OCI-LY3 (cell line): Measurements from ENCODE around the gene ASCL5.

Experiments
- H2AFZ ChIP-seq: fragments of 200-600, 300-600 bp; shearing (Covaris generic); 2 replicates; pipeline ENCODE4 v1.6.0; 2014; ENCODE audit warnings: antibody characterized with exemption, low read depth, low read length
- H3K27ac ChIP-seq: fragments of 200-600, 300-600 bp; sonication (generic); 2 replicates; pipeline ENCODE4 v1.5.1; 2014; ENCODE audit warnings: mild to moderate bottlenecking, low read length, moderate library complexity, mixed read lengths
- H3K27me3 ChIP-seq: fragments of 200-600, 300-600 bp; sonication (generic); 2 replicates; pipeline ENCODE4 v1.6.1; 2014; ENCODE audit warnings: low read depth, low read length, mixed read lengths
- H3K36me3 ChIP-seq: fragments of 200-600, 300-600 bp; sonication (generic); replicated peaks from 2 replicates; pipeline ENCODE3; 2014; ENCODE audit warnings: low read depth, low read length, mixed read lengths
- H3K4me1 ChIP-seq: fragments of 300-600, 200-600 bp; sonication (generic); 2 replicates; pipeline ENCODE4 v1.6.1; 2014; ENCODE audit warnings: low read length, mixed read lengths
- H3K4me2 ChIP-seq: fragments of 200-600, 300-600 bp; sonication (generic); 2 replicates; pipeline ENCODE4 v1.6.1; 2014; ENCODE audit warnings: low read length, mixed read lengths
- H3K4me3 ChIP-seq: fragments of 300-600, 200-600 bp; sonication (generic); 2 replicates; pipeline ENCODE4 v1.5.1; 2014; ENCODE audit warnings: antibody characterized with exemption, mild to moderate bottlenecking, low read length, moderate library complexity
- H3K79me2 ChIP-seq: fragments of 300-600, 200-600 bp; shearing (Covaris generic); 2 replicates; pipeline ENCODE4 v1.6.1; 2014; ENCODE audit warnings: mild to moderate bottlenecking, low read length, mixed read lengths
- H3K9ac ChIP-seq: fragments of 300-600, 200-600 bp; shearing (Covaris generic); 2 replicates; pipeline ENCODE4 v1.6.0; 2014; ENCODE audit warnings: mild to moderate bottlenecking, low read length, moderate library complexity
- H3K9me3 ChIP-seq: fragments of 200-600, 300-600 bp; shearing (Covaris generic); 2 replicates; pipeline ENCODE4 v1.6.1; 2014; ENCODE audit warnings: low read length, mixed read lengths; ENCODE audit not compliant: insufficient read depth
- H4K20me1 ChIP-seq: fragments of 200-600, 300-600 bp; sonication (generic); 2 replicates; pipeline ENCODE4 v1.6.1; 2016; ENCODE audit warnings: low read length, mixed read lengths; ENCODE audit not compliant: insufficient read depth
- EZH2phosphoT487 ChIP-seq: fragments of 200-600 bp; shearing (Covaris generic); IDR thresholded peaks from 2 replicates; pipeline ENCODE4 v1.6.1; 2018; ENCODE audit warnings: antibody characterized with exemption, mixed run types, low read depth
- TF ChIP-seq, protein P1 (sequence below): fragments of 200-600, 300-600 bp; sonication (generic); IDR thresholded peaks from 2 replicates; pipeline ENCODE4 v1.5.1; 2014; ENCODE audit warnings: antibody characterized with exemption, low read length, low read depth

ASCL5 gene

DNA sequence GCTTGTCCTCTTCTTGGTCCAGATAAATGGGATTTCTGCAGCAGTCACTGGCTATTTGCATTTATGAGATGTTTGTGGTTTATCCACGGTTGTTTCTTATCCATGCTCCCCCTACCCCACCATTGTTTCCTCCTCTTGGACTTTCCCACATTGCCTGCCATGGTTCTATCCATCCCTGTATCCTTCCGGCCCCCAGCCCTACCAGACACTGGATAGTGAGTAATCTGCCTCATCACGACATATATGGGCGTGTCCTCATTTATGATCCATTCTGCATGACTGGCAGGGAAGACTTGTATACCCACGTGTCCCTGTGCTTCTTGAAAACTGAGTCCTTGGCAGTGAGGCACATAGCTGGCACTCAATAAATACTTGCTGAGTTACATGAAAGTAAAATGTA, 54.8 kb downstream of the ASCL5 start:
- no peak overlapping the region for H2AFZ ChIP-seq
- H3K36me3 ChIP-seq: no peaks in the 10 kb centered on the region
- H4K20me1 ChIP-seq: no peaks in the 10 kb centered on the region
- H3K9ac ChIP-seq: no peak overlapping the region
- TF ChIP-seq, protein P1, sequence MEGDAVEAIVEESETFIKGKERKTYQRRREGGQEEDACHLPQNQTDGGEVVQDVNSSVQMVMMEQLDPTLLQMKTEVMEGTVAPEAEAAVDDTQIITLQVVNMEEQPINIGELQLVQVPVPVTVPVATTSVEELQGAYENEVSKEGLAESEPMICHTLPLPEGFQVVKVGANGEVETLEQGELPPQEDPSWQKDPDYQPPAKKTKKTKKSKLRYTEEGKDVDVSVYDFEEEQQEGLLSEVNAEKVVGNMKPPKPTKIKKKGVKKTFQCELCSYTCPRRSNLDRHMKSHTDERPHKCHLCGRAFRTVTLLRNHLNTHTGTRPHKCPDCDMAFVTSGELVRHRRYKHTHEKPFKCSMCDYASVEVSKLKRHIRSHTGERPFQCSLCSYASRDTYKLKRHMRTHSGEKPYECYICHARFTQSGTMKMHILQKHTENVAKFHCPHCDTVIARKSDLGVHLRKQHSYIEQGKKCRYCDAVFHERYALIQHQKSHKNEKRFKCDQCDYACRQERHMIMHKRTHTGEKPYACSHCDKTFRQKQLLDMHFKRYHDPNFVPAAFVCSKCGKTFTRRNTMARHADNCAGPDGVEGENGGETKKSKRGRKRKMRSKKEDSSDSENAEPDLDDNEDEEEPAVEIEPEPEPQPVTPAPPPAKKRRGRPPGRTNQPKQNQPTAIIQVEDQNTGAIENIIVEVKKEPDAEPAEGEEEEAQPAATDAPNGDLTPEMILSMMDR: no peak
- no peak for TF ChIP-seq EZH2phosphoT487
- H3K27ac ChIP-seq: no peak overlapping the region
- H3K79me2 ChIP-seq: no peaks in the 10 kb centered on the region
- no peaks in the 10 kb centered on the region for H3K9me3 ChIP-seq
- no peak overlapping the region for H3K4me3 ChIP-seq
- H3K27me3 ChIP-seq: peaks cover 39% of the 10 kb centered on the region
- H3K4me1 ChIP-seq: peaks cover 9% of the 10 kb centered on the region
- no peak overlapping the region for H3K4me2 ChIP-seq

DNA sequence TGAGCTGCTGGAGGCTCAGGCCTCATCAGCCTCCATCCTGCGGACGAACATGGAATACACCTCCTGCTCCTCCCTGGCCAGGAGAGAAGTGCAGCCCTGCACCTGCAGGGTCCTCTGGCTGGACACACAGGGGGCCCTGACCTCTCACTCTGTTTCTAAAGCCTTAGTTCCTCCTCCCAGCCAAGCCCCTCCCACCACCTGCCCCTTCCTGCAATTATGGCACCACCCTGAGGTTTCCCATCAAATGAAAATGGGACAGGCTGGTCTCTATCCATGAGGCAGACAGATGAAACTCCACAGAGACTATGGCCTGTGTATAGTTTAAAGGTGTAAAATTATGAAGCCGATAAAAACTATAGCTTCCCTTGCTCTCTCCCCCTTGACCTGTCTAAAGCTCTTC, 57.3 kb downstream of the ASCL5 start:
- Histone ChIP-seq H3K9ac (no peak overlapping the region), H3K4me3 (no peak overlapping the region), H3K9me3 (no peaks in the 10 kb centered on the region), H3K4me1 (peaks cover 11% of the 10 kb centered on the region), H4K20me1 (no peaks in the 10 kb centered on the region), H3K36me3 (no peaks in the 10 kb centered on the region), H3K79me2 (no peaks in the 10 kb centered on the region), H2AFZ (no peak overlapping the region), H3K4me2 (no peak overlapping the region), H3K27ac (no peak overlapping the region), H3K27me3 (peaks cover 51% of the 10 kb centered on the region)
- TF ChIP-seq, protein P1: no peak
- TF ChIP-seq EZH2phosphoT487: no peak

DNA sequence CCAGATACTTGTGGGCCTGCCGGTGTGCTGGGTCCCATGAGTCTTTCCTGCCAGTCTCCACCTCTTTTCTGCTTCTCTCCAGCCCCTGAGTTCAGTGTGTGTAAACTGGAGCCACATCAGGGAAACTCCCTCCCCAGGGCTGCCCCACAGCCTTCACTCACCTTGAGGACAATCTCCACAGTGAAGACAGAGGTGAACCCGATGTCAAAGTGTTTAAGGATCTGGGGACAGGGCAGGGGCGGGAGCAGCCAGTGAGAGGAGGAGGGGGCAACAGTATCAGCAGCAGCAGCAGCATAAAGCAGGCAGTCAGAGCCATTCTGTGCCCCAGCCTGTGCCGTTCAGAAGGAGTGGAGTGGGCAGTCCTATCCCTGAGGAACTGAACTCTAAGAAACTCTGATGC, 58.0 kb downstream of the ASCL5 start:
- no peak for TF ChIP-seq EZH2phosphoT487
- TF ChIP-seq, protein P1: no peak
- peaks cover 53% of the 10 kb centered on the region for H3K27me3 ChIP-seq
- H3K36me3 ChIP-seq: no peaks in the 10 kb centered on the region
- no peak overlapping the region for H3K4me3 ChIP-seq
- no peaks in the 10 kb centered on the region for H3K9me3 ChIP-seq
- H3K4me2 ChIP-seq: no peak overlapping the region
- H2AFZ ChIP-seq: no peak overlapping the region
- H3K27ac ChIP-seq: no peak overlapping the region
- H3K4me1 ChIP-seq: peaks cover 11% of the 10 kb centered on the region
- H4K20me1 ChIP-seq: no peaks in the 10 kb centered on the region
- H3K9ac ChIP-seq: no peak overlapping the region
- H3K79me2 ChIP-seq: no peaks in the 10 kb centered on the region

DNA sequence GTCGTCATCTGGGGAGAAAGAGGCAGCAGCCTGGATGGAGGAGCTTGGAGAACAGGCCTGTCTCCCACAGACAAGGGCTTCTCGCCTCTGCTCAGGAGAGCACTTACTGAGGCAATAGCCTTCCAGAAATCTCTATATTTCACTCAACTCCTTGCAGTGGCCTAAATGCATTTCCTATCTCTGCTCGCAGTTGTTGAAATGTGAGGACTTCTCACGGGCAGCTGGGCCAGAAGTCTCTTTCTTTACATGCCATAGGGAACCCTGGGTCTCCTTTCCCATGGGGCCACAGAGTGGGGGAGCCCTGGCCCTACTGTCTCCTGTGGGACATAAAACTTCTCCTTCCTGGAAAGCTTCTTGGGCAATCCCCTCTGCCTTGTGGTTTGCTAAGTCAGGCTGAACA, 60.0 kb downstream of the ASCL5 start:
- Histone ChIP-seq H3K9ac (no peak overlapping the region), H2AFZ (no peak overlapping the region), H3K79me2 (no peaks in the 10 kb centered on the region), H3K27me3 (peaks cover 51% of the 10 kb centered on the region), H3K4me3 (no peak overlapping the region), H3K9me3 (no peaks in the 10 kb centered on the region), H3K4me1 (peaks cover 11% of the 10 kb centered on the region), H3K27ac (no peak overlapping the region), H3K36me3 (no peaks in the 10 kb centered on the region), H3K4me2 (no peak overlapping the region), H4K20me1 (no peaks in the 10 kb centered on the region)
- TF ChIP-seq EZH2phosphoT487: no peak
- TF ChIP-seq, protein P1: no peak
